ENCODE measurements around the gene SLC15A3.

Gene SLC15A3

GRCh38 chr11:60889869-60890311 is 62.1 kb downstream of the SLC15A3 start:
- H3K36me3 ChIP-seq (ENCODE audit: control insufficient read depth, insufficient read depth, low read length), result peaks cover 4% of the 10 kb centered on the region; the same call in 1 of the 2 replicates
- DNase-seq (ENCODE audit: low read depth, low spot score), result no peak
- no CpG with 5 or more reads among the region's 6 CpGs for WGBS (ENCODE audit: insufficient coverage, insufficient read length)

DNA sequence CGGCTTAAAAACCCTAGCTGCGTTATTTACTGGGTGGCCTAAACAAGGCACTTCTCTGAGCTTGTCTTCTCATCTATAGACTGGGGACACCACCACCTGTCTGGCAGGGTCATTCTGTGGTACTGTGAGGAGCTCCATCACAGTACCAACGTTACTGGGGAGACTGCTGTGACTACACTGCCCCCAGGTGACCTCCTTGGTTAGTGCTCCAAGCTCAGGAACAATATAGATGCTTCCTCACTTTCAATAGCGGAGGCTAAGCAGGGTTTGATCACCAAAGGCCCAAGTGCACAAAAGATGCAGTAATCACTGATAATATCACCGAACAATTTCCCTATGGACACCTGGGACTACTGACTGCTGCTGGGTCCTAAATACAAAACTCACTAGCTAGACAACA is 64.4 kb downstream of the SLC15A3 start:
- no peaks in the 10 kb centered on the region for H3K27me3 ChIP-seq (ENCODE audit: control insufficient read depth, insufficient read depth, low read length)
- no peaks in the 10 kb centered on the region for H3K4me1 ChIP-seq (ENCODE audit: control insufficient read depth, insufficient read depth, low read length)
- H3K36me3 ChIP-seq (ENCODE audit: control insufficient read depth, insufficient read depth, low read length), result 0 out of 2 replicates have a peak, but pooled peaks cover 2% of the 10 kb centered on the region
- H3K9me3 ChIP-seq (ENCODE audit: control insufficient read depth, insufficient read depth, low read length), result no peaks in the 10 kb centered on the region
- WGBS (ENCODE audit: insufficient coverage, insufficient read length), result no CpG with 5 or more reads among the region's 5 CpGs
- H3K4me3 ChIP-seq (ENCODE audit: low read length), result no peak overlapping the region
- H3K27ac ChIP-seq (ENCODE audit: low read length), result no peak overlapping the region
- peak; percentile 33 for DNase-seq (ENCODE audit: low read depth, low spot score)

More at GRCh38 chr11:60889869-60890311, 62.1 kb downstream of the SLC15A3 start:
- Histone ChIP-seq H3K9me3 (ENCODE audit: control insufficient read depth, insufficient read depth, low read length) (no peaks in the 10 kb centered on the region), H3K4me3 (ENCODE audit: low read length) (no peak overlapping the region), H3K27ac (ENCODE audit: low read length) (no peak overlapping the region), H3K27me3 (ENCODE audit: control insufficient read depth, insufficient read depth, low read length) (no peaks in the 10 kb centered on the region), H3K4me1 (ENCODE audit: control insufficient read depth, insufficient read depth, low read length) (no peaks in the 10 kb centered on the region)
